CD4-positive, alpha-beta memory T cell (primary cell): ENCODE measurements around the gene CD83. TPM values are rescaled to one million over a fixed set of nuclear protein-coding genes. Genes with fewer than 3 reads are reported as not detected.

Experiments used
- CTCF ChIA-PET: fragments of 350-600 bp; sonication (Branson Sonifier 250); formaldehyde crosslinking; loops from one replicate; lab custom pipeline; 2021; ENCODE audit warnings: inconsistent platforms; ENCODE audit not compliant: partially characterized antibody; lab: Charles Lee
- POLR2A ChIA-PET: fragments of 350-600 bp; sonication (Branson Sonifier 250); formaldehyde crosslinking; loops from one replicate; lab custom pipeline; 2021; ENCODE audit not compliant: partially characterized antibody; lab: Charles Lee
- DNase-seq, 5 donors: peaks; one replicate each; pipeline versions ENCODE4 v3.0.0 to v3.0.0-alpha.2; 2020 to 2022; ENCODE audit warnings: mixed read lengths in 1 of 5
- H3K27ac ChIP-seq: one replicate; pipeline ENCODE4 v1.7.0; 2013; ENCODE audit warnings: low read depth, low read length
- H3K27me3 ChIP-seq: 2 replicates; pipeline ENCODE4 v1.7.0; 2013; ENCODE audit warnings: mild to moderate bottlenecking, low read length, moderate library complexity; ENCODE audit not compliant: insufficient read depth
- H3K36me3 ChIP-seq: 2 replicates; pipeline ENCODE4 v1.7.0; 2013; ENCODE audit warnings: mild to moderate bottlenecking, low read length, moderate library complexity; ENCODE audit not compliant: insufficient read depth
- H3K4me1 ChIP-seq: 2 replicates; pipeline ENCODE4 v1.7.0; 2013; ENCODE audit warnings: mild to moderate bottlenecking, low read length, moderate library complexity; ENCODE audit not compliant: insufficient read depth
- H3K4me3 ChIP-seq, 2 donors: one replicate each; pipeline ENCODE4 v1.7.0; 2013; ENCODE audit warnings: low read length in 2 of 2, mild to moderate bottlenecking in 1 of 2
- H3K9me3 ChIP-seq, 2 donors: one replicate each; pipeline ENCODE4 v1.7.0; 2013; ENCODE audit warnings: low read length in 2 of 2, control low read depth in 1 of 2; ENCODE audit not compliant: control insufficient read depth in 1 of 2
- H3K27ac Mint-ChIP-seq, 7 donors: one replicate each; pipeline ENCODE4 v1.8.0; 2020 to 2021; ENCODE audit warnings: mixed read lengths in 7 of 7, mild to moderate bottlenecking in 6 of 7, inconsistent platforms in 3 of 7, moderate library complexity in 3 of 7
- H3K27me3 Mint-ChIP-seq, 2 donors: one replicate each; pipeline ENCODE4 v1.8.0; 2020 to 2021; ENCODE audit warnings: mixed read lengths in 2 of 2
- H3K36me3 Mint-ChIP-seq, 2 donors: one replicate each; pipeline ENCODE4 v1.8.0; 2020 to 2021; ENCODE audit warnings: mixed read lengths in 2 of 2, inconsistent platforms in 1 of 2, mild to moderate bottlenecking in 1 of 2
- H3K4me1 Mint-ChIP-seq, 4 donors: one replicate each; pipeline ENCODE4 v1.8.0; 2020 to 2021; ENCODE audit warnings: mixed read lengths in 4 of 4, mild to moderate bottlenecking in 1 of 4
- H3K4me3 Mint-ChIP-seq, 8 donors: one replicate each; pipeline ENCODE4 v1.8.0; 2020 to 2021; ENCODE audit warnings: mixed read lengths in 8 of 8, mild to moderate bottlenecking in 7 of 8, moderate library complexity in 6 of 8, inconsistent platforms in 3 of 8
- H3K9me3 Mint-ChIP-seq, 8 donors: one replicate each; pipeline ENCODE4 v1.8.0; 2020 to 2021; ENCODE audit warnings: mixed read lengths in 8 of 8, mild to moderate bottlenecking in 5 of 8, inconsistent platforms in 3 of 8, moderate library complexity in 1 of 8
- intact Hi-C: fragments of 100-400 bp; cut with micrococcal nuclease; formaldehyde crosslinking; loops from one replicate; pipeline ENCODE4 v1.15.1; 2023
- polyA plus RNA-seq, 2 donors: library from polyadenylated mRNA; unstranded; fragments of 300-500 nt; fragmentation: Illumina TruSeq; gene quantifications; one replicate each; pipeline ENCODE4 v1.2.3, GENCODE V29; 2021
- total RNA-seq, 2 experiments: library from RNA; stranded (reverse); gene quantifications; one replicate each; pipeline ENCODE4 v1.2.3, GENCODE V29; 2021

CD83 gene
- total and polyA plus RNA-seq, 4 experiments from 2014 or later, result 4.8 to 10.6 (median 6.4) TPM

DNA sequence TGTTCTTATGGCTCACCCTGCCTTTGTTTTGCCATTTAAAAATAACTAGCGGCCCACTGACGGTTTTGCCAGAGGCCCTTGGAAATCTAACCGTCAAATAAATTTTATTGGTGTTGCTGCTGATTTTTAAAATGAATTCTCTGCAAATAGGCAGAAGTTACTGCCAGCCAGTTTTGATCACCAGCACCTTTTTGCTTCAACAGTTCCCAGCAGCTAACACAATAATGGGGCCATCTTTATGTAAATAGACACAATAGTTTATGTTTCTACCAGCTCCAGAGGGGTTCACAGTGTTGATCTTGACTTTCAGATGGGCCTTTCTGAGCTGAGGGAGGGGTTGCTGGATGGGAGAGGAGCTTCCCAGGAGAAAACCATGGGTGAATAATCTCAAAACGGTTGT is 11.2 kb downstream of the CD83 start:
- Histone ChIP-seq H3K27ac (no peak overlapping the region), H3K4me3 (no peak overlapping the region), H3K36me3 (peaks cover 13% of the 10 kb centered on the region), H3K9me3 (no peaks in the 10 kb centered on the region), H3K27me3 (no peaks in the 10 kb centered on the region), H3K4me1 (peaks cover 4% of the 10 kb centered on the region)
- Mint-ChIP-seq H3K36me3 (peaks cover 31 to 52% of the 10 kb centered on the region in 2 donors), H3K9me3 (no peaks in the 10 kb centered on the region), H3K27ac (no peak overlapping the region), H3K4me1 (peaks cover 7 to 44% (median 28%) of the 10 kb centered on the region in 4 donors), H3K27me3 (no peaks in the 10 kb centered on the region), H3K4me3 (no peak overlapping the region)
- ChIA-PET CTCF (interaction anchor here (0.8 to 8.1 kb wide), 7 partner anchors 13 to 1562 kb away, joined by 3 to 72 read pairs (median 6); no protein-coding TSS in a partner anchor), POLR2A (no interaction called here)
- intact Hi-C loops, result loop anchor here (1.0 to 10.0 kb wide), 3 partner anchors 1313 to 1496 kb away; no protein-coding TSS in a partner anchor
- DNase-seq, result no peak

DNA sequence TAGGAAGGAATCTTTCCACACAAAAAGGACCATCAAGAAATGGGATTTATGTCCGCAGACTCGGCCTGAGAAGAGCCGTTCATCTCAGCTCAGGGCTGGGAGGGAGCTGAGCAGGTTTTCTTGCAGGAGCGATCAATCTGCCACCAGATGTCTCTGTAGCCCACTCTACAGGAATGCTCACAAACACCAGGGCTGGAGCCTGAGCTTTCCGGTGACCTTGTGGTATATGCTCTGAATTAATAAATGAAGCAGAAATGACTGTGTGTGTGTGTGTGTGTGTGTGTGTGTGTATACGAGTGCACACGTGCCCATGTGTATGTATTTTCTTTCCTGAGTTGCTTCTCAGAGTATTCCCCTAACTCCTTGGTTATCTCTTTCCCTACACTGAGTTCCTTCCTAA is 12.0 kb downstream of the CD83 start:
- Mint-ChIP-seq H3K4me1 (peaks cover 7 to 40% (median 26%) of the 10 kb centered on the region in 4 donors), H3K36me3 (peaks cover 36 to 58% of the 10 kb centered on the region in 2 donors), H3K27ac (peak overlapping the region in 1 of 7 donors; percentile 9), H3K27me3 (no peaks in the 10 kb centered on the region), H3K4me3 (no peak overlapping the region), H3K9me3 (no peaks in the 10 kb centered on the region)
- no peak overlapping the region for H3K27ac ChIP-seq
- H3K9me3 ChIP-seq, result no peaks in the 10 kb centered on the region
- peaks cover 20% of the 10 kb centered on the region for H3K36me3 ChIP-seq
- H3K27me3 ChIP-seq, result no peaks in the 10 kb centered on the region
- CTCF ChIA-PET, result interaction anchor here (0.7 to 8.1 kb wide), 9 partner anchors 13 to 1562 kb away, joined by 3 to 72 read pairs (median 6); no protein-coding TSS in a partner anchor
- POLR2A ChIA-PET, result interaction anchor here (0.8 kb wide), 1 partner anchor 1496 kb away, joined by 5 read pairs; no protein-coding TSS in a partner anchor
- DNase-seq, result peak in 2 of 5 donors; percentile 11 to 16
- H3K4me3 ChIP-seq, result no peak overlapping the region
- H3K4me1 ChIP-seq, result peaks cover 4% of the 10 kb centered on the region
- intact Hi-C loops, result loop anchor here (1.0 to 10.0 kb wide), 3 partner anchors 1312 to 1495 kb away; no protein-coding TSS in a partner anchor

DNA sequence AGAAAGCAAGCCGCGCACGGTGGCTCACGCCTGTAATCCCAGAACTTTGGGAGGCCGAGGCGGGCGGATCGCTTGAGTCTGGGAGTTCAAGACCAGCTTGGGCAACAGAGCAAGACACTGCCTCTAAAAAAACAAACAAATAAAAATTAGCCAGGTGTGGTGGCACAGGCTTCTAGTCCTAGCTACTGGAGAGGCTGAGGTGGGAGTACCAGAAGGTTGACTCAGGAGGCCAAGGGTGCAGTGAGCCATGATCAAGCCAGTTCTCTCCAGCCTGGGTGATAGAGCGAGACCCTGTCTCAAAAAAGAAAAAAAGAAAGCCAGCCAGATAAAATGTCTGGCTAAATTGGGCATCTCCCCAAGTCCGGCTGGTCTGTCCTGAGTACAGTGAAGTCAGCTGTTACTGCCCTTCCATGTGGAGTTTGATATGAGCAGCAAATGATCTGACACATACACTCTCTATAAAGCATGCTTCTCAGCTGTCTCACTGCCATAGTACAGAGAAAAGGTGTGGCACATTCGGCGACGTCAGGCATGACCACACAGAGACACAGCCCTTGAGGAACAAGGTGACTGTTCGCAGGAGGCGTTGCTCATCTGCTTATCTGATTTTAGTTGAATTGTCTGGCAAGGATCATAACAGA is 13.0 kb downstream of the CD83 start:
- peaks cover 30% of the 10 kb centered on the region for H3K36me3 ChIP-seq
- no peak overlapping the region for H3K4me3 ChIP-seq
- Mint-ChIP-seq H3K9me3 (no peaks in the 10 kb centered on the region), H3K27ac (no peak overlapping the region), H3K36me3 (peaks cover 43 to 61% of the 10 kb centered on the region in 2 donors), H3K4me1 (peaks cover 2 to 31% (median 18%) of the 10 kb centered on the region in 4 donors), H3K4me3 (no peak overlapping the region), H3K27me3 (no peaks in the 10 kb centered on the region)
- DNase-seq, result no peak
- POLR2A ChIA-PET, result no interaction called here
- H3K27me3 ChIP-seq, result no peaks in the 10 kb centered on the region
- CTCF ChIA-PET, result interaction anchor here (1.7 to 8.1 kb wide), 3 partner anchors 12 to 1494 kb away, joined by 4 to 72 read pairs (median 16); no protein-coding TSS in a partner anchor
- peaks cover 4% of the 10 kb centered on the region for H3K4me1 ChIP-seq
- intact Hi-C loops, result no loop called here
- H3K27ac ChIP-seq, result no peak overlapping the region
- H3K9me3 ChIP-seq, result no peaks in the 10 kb centered on the region

DNA sequence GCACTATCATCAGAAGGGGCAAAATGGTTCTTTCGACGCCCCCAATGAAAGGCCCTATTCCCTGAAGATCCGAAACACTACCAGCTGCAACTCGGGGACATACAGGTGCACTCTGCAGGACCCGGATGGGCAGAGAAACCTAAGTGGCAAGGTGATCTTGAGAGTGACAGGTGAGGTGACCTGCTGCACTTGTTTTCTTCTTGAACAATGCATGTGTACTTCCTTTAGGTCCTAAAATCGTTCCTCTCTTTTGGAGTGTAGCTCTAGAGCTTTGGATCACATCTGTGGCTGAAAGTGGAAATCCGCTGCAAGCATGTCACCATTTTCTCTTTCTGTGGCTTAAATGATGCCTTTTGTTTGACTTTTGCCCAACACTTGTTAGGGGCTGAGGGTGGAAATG is 14.0 kb downstream of the CD83 start:
- peaks cover 30% of the 10 kb centered on the region for H3K36me3 ChIP-seq
- H3K4me3 ChIP-seq, result no peak overlapping the region
- intact Hi-C loops, result no loop called here
- no peaks in the 10 kb centered on the region for H3K27me3 ChIP-seq
- ChIA-PET CTCF (no interaction called here), POLR2A (no interaction called here)
- H3K4me1 ChIP-seq, result peaks cover 4% of the 10 kb centered on the region
- peak overlapping the region in 2 of 7 donors; percentile 7 to 30 for H3K27ac Mint-ChIP-seq
- DNase-seq, result no peak
- no peak overlapping the region for H3K4me3 Mint-ChIP-seq
- H3K27me3 Mint-ChIP-seq, result no peaks in the 10 kb centered on the region
- peaks cover 46 to 67% of the 10 kb centered on the region in 2 donors for H3K36me3 Mint-ChIP-seq
- H3K9me3 ChIP-seq, result no peaks in the 10 kb centered on the region
- H3K9me3 Mint-ChIP-seq, result no peaks in the 10 kb centered on the region
- H3K27ac ChIP-seq, result no peak overlapping the region
- H3K4me1 Mint-ChIP-seq, result peaks cover 0 to 22% (median 15%) of the 10 kb centered on the region in 4 donors

DNA sequence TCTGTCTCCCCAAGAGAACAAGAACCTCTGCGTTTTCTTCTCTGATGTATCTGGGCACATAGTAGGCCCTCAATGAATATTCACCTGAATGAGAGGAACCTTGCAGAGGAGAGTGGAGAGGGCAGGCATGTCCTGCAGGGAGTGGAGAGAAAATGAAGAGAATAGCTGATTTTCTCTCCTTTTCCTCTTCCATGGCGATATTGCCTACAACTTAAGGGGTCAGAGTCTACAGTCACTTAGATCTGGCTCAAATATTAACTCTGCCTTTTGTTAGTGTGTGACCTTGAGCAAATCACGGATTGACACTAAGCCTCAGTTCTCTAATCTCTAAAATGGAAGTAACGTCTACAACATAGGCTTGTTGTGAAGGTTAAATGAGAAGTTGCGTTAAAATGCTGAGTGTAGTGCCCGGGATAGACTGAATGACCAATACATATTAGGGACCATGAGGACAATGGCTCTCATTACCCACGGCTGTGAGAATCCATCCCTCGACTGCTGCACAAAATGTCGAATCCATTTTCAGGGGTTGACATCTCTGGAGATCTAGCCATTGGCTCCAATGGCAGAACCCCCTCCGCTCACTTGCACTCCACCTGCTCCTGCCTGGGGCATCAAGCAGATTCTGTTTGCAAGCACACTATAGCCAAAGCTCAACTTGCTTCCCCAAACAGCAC is 14.8 kb downstream of the CD83 start:
- POLR2A ChIA-PET, result no interaction called here
- Mint-ChIP-seq H3K4me3 (no peak overlapping the region), H3K27ac (peak overlapping the region in 1 of 7 donors; percentile 7), H3K9me3 (no peaks in the 10 kb centered on the region), H3K27me3 (no peaks in the 10 kb centered on the region), H3K36me3 (peaks cover 46 to 67% of the 10 kb centered on the region in 2 donors), H3K4me1 (peaks cover 0 to 22% (median 15%) of the 10 kb centered on the region in 4 donors)
- intact Hi-C loops, result no loop called here
- H3K27ac ChIP-seq, result no peak overlapping the region
- no peaks in the 10 kb centered on the region for H3K9me3 ChIP-seq
- peaks cover 4% of the 10 kb centered on the region for H3K4me1 ChIP-seq
- H3K4me3 ChIP-seq, result no peak overlapping the region
- DNase-seq, result no peak
- CTCF ChIA-PET, result interaction anchor here (1.0 kb wide), 1 partner anchor 65 kb away, joined by 3 read pairs; no protein-coding TSS in a partner anchor
- peaks cover 30% of the 10 kb centered on the region for H3K36me3 ChIP-seq
- H3K27me3 ChIP-seq, result no peaks in the 10 kb centered on the region

DNA sequence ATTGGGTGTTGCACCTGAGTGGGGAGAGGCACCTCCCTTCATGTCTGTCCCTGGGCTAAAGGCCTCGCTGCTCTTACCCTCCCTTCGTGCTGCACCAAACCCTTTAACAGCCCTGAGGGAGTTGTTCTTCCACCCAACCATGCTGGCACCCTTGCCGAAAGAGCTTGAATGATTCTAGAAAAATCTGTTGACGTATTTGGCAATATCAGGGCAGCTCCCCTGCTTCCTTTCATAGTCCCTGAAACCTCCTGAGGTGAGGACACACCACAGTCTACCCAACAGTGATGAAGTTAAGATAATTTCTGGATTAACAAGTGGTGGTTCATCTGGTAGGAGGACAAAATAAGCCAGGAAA is 15.3 kb downstream of the CD83 start:
- Histone ChIP-seq H3K36me3 (peaks cover 30% of the 10 kb centered on the region), H3K9me3 (no peaks in the 10 kb centered on the region), H3K27me3 (no peaks in the 10 kb centered on the region), H3K4me3 (no peak overlapping the region), H3K27ac (no peak overlapping the region), H3K4me1 (no peaks in the 10 kb centered on the region)
- intact Hi-C loops, result no loop called here
- CTCF ChIA-PET, result interaction anchor here (1.0 to 2.2 kb wide), 3 partner anchors 12 to 66 kb away, joined by 3 to 6 read pairs (median 4); no protein-coding TSS in a partner anchor
- no peak for DNase-seq
- POLR2A ChIA-PET, result no interaction called here
- peaks cover 0 to under 1% (median 0%) of the 10 kb centered on the region in 8 donors for H3K9me3 Mint-ChIP-seq
- peaks cover 46 to 67% of the 10 kb centered on the region in 2 donors for H3K36me3 Mint-ChIP-seq
- H3K27me3 Mint-ChIP-seq, result no peaks in the 10 kb centered on the region
- H3K27ac Mint-ChIP-seq, result no peak overlapping the region
- H3K4me1 Mint-ChIP-seq, result peaks cover 0 to 21% (median 15%) of the 10 kb centered on the region in 4 donors
- no peak overlapping the region for H3K4me3 Mint-ChIP-seq
